GM23338 (cell line): ENCODE measurements around the gene CD1C. TPM values are rescaled to one million over a fixed set of nuclear protein-coding genes. Genes with fewer than 3 reads are reported as not detected.
"Not testable (repeated sequence)": the region's sequence is repeated elsewhere in the genome, so short reads cannot be mapped to it uniquely, and the experiment has no call there.

ENCODE experiments used
- ATAC-seq: fragments of 200-7000 bp; cut with Tn5 transposase; 3 replicates; pipeline ENCODE4 v1.9.1; 2020
- DNase-seq: peaks from one replicate; pipeline ENCODE4 v3.0.0-alpha.2; 2015; ENCODE audit warnings: low spot score
- H2AFZ ChIP-seq: fragments of 200-600 bp; sonication (generic); 2 replicates; pipeline ENCODE4 v1.8.0; 2016; ENCODE audit warnings: antibody characterized with exemption, mild to moderate bottlenecking, moderate library complexity
- H3F3A ChIP-seq: fragments of 200-600 bp; sonication (generic); replicated peaks from 2 replicates; pipeline ENCODE4 v1.8.0; 2017; ENCODE audit warnings: antibody characterized with exemption, mixed run types, low read depth
- H3K27ac ChIP-seq: fragments of 200-600 bp; sonication (generic); 2 replicates; pipeline ENCODE4 v1.6.1; 2016; ENCODE audit warnings: low read depth
- H3K27me3 ChIP-seq: fragments of 200-600 bp; sonication (generic); 2 replicates; pipeline ENCODE4 v1.8.0; 2016; ENCODE audit warnings: mild to moderate bottlenecking, mixed run types, moderate library complexity; ENCODE audit not compliant: insufficient read depth
- H3K36me3 ChIP-seq: fragments of 200-600 bp; sonication (generic); 2 replicates; pipeline ENCODE4 v1.8.0; 2016; ENCODE audit warnings: mild to moderate bottlenecking; ENCODE audit not compliant: insufficient read depth
- H3K4me1 ChIP-seq: fragments of 200-600 bp; sonication (generic); 2 replicates; pipeline ENCODE4 v1.8.0; 2016; ENCODE audit warnings: mild to moderate bottlenecking, moderate library complexity; ENCODE audit not compliant: insufficient read depth
- H3K4me2 ChIP-seq: fragments of 200-600 bp; sonication (generic); 2 replicates; pipeline ENCODE4 v1.7.1; 2017; ENCODE audit warnings: mixed run types
- H3K4me3 ChIP-seq: fragments of 200-600 bp; sonication (generic); 2 replicates; pipeline ENCODE4 v1.6.1; 2016; ENCODE audit warnings: mixed run types
- H3K79me2 ChIP-seq: fragments of 200-600 bp; sonication (generic); replicated peaks from 2 replicates; pipeline ENCODE4 v1.8.0; 2017; ENCODE audit warnings: mild to moderate bottlenecking; ENCODE audit not compliant: insufficient read depth
- H3K9me2 ChIP-seq: fragments of 200-600 bp; sonication (generic); 2 replicates; pipeline ENCODE4 v1.8.0; 2017; ENCODE audit not compliant: insufficient read depth
- H4K20me1 ChIP-seq: fragments of 200-600 bp; sonication (generic); replicated peaks from 2 replicates; pipeline ENCODE4 v1.8.0; 2017; ENCODE audit warnings: mild to moderate bottlenecking; ENCODE audit not compliant: insufficient read depth
- H3K27ac Mint-ChIP-seq: 2 replicates; pipeline ENCODE4 v1.8.0; 2020; ENCODE audit warnings: inconsistent platforms, mild to moderate bottlenecking, moderate library complexity, mixed read lengths
- H3K27me3 Mint-ChIP-seq: 3 replicates; pipeline ENCODE4 v1.8.0; 2022; ENCODE audit warnings: low read depth, mild to moderate bottlenecking, moderate library complexity, mixed read lengths, inconsistent platforms; ENCODE audit not compliant: insufficient read depth, poor library complexity
- H3K36me3 Mint-ChIP-seq: 3 replicates; pipeline ENCODE4 v1.8.0; 2021; ENCODE audit warnings: low read depth, mild to moderate bottlenecking, inconsistent platforms, moderate library complexity, mixed read lengths
- H3K4me1 Mint-ChIP-seq: 3 replicates; pipeline ENCODE4 v1.8.0; 2020; ENCODE audit warnings: mild to moderate bottlenecking, inconsistent platforms, mixed read lengths
- H3K4me3 Mint-ChIP-seq: 3 replicates; pipeline ENCODE4 v1.8.0; 2021; ENCODE audit warnings: moderate library complexity, mild to moderate bottlenecking, inconsistent platforms, mixed read lengths
- H3K9me3 Mint-ChIP-seq: 3 replicates; pipeline ENCODE4 v1.8.0; 2020; ENCODE audit warnings: moderate library complexity, mild to moderate bottlenecking, inconsistent platforms, mixed read lengths
- EZH2phosphoT487 ChIP-seq: fragments of 200-600 bp; sonication (generic); IDR thresholded peaks from one replicate; pipeline ENCODE4 v1.8.1; 2018; ENCODE audit warnings: antibody characterized with exemption; ENCODE audit not compliant: unreplicated experiment
- NANOG ChIP-seq: IDR thresholded peaks from 2 replicates; pipeline ENCODE4 v1.6.1; 2016; ENCODE audit warnings: antibody characterized with exemption, borderline replicate concordance
- ZNF331 ChIP-seq: fragments of 250-450 bp; sonication (Bioruptor Pico); IDR thresholded peaks from 2 replicates; pipeline ENCODE4 v1.5.0; 2020; ENCODE audit warnings: low read depth, mild to moderate bottlenecking, moderate library complexity
- polyA plus RNA-seq: library from polyadenylated mRNA; unstranded; fragments of >200 nt; fragmentation: Nextera tagmentation; extraction: Ambion mirVana; gene quantifications from 2 replicates; pipeline ENCODE4 v1.2.1, GENCODE V29; 2016
- total RNA-seq: library from RNA; depleted of rRNA; stranded (reverse); fragments of >200 nt; shearing (Covaris generic); gene quantifications from 2 replicates; pipeline ENCODE4 v1.2.3, GENCODE V29; 2014
- TF ChIP-seq, protein P1 (sequence below): IDR thresholded peaks from one replicate; pipeline ENCODE4 v1.6.1; 2018; ENCODE audit warnings: antibody characterized with exemption; ENCODE audit not compliant: unreplicated experiment
- TF ChIP-seq, protein P2 (sequence below): fragments of 250-450 bp; sonication (Bioruptor Pico); IDR thresholded peaks from 2 replicates; pipeline ENCODE4 v1.5.0; 2020; ENCODE audit warnings: mild to moderate bottlenecking, moderate library complexity

Gene CD1C
- total and polyA plus RNA-seq, 2 experiments from 2014 or later = not detected

DNA sequence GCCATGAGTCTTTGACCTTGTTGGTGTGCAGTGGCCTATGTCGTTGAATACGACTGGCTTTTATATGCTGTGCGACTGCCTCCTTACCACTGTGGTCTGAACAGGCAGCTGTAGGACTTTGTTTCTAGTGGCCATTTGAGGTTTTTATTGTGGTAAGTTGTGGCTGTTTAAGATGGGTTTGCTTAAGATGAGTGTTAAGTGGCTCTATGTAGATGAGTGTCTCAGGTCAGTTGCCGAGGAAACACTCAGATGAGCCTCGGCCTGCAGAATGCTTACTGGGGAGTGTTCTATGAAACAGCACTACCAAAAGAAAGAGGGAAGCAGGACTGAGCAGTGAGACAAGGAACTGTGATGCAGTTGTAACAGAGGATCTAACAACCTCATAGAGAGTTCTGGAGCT is 14.9 kb upstream of the CD1C start (continued):
- TF ChIP-seq, protein P1, sequence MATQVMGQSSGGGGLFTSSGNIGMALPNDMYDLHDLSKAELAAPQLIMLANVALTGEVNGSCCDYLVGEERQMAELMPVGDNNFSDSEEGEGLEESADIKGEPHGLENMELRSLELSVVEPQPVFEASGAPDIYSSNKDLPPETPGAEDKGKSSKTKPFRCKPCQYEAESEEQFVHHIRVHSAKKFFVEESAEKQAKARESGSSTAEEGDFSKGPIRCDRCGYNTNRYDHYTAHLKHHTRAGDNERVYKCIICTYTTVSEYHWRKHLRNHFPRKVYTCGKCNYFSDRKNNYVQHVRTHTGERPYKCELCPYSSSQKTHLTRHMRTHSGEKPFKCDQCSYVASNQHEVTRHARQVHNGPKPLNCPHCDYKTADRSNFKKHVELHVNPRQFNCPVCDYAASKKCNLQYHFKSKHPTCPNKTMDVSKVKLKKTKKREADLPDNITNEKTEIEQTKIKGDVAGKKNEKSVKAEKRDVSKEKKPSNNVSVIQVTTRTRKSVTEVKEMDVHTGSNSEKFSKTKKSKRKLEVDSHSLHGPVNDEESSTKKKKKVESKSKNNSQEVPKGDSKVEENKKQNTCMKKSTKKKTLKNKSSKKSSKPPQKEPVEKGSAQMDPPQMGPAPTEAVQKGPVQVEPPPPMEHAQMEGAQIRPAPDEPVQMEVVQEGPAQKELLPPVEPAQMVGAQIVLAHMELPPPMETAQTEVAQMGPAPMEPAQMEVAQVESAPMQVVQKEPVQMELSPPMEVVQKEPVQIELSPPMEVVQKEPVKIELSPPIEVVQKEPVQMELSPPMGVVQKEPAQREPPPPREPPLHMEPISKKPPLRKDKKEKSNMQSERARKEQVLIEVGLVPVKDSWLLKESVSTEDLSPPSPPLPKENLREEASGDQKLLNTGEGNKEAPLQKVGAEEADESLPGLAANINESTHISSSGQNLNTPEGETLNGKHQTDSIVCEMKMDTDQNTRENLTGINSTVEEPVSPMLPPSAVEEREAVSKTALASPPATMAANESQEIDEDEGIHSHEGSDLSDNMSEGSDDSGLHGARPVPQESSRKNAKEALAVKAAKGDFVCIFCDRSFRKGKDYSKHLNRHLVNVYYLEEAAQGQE = no peak
- TF ChIP-seq ZNF331 (CRISPR knock-in tag) (no peak), EZH2phosphoT487 (no peak), NANOG (no peak)
- TF ChIP-seq, protein P2, sequence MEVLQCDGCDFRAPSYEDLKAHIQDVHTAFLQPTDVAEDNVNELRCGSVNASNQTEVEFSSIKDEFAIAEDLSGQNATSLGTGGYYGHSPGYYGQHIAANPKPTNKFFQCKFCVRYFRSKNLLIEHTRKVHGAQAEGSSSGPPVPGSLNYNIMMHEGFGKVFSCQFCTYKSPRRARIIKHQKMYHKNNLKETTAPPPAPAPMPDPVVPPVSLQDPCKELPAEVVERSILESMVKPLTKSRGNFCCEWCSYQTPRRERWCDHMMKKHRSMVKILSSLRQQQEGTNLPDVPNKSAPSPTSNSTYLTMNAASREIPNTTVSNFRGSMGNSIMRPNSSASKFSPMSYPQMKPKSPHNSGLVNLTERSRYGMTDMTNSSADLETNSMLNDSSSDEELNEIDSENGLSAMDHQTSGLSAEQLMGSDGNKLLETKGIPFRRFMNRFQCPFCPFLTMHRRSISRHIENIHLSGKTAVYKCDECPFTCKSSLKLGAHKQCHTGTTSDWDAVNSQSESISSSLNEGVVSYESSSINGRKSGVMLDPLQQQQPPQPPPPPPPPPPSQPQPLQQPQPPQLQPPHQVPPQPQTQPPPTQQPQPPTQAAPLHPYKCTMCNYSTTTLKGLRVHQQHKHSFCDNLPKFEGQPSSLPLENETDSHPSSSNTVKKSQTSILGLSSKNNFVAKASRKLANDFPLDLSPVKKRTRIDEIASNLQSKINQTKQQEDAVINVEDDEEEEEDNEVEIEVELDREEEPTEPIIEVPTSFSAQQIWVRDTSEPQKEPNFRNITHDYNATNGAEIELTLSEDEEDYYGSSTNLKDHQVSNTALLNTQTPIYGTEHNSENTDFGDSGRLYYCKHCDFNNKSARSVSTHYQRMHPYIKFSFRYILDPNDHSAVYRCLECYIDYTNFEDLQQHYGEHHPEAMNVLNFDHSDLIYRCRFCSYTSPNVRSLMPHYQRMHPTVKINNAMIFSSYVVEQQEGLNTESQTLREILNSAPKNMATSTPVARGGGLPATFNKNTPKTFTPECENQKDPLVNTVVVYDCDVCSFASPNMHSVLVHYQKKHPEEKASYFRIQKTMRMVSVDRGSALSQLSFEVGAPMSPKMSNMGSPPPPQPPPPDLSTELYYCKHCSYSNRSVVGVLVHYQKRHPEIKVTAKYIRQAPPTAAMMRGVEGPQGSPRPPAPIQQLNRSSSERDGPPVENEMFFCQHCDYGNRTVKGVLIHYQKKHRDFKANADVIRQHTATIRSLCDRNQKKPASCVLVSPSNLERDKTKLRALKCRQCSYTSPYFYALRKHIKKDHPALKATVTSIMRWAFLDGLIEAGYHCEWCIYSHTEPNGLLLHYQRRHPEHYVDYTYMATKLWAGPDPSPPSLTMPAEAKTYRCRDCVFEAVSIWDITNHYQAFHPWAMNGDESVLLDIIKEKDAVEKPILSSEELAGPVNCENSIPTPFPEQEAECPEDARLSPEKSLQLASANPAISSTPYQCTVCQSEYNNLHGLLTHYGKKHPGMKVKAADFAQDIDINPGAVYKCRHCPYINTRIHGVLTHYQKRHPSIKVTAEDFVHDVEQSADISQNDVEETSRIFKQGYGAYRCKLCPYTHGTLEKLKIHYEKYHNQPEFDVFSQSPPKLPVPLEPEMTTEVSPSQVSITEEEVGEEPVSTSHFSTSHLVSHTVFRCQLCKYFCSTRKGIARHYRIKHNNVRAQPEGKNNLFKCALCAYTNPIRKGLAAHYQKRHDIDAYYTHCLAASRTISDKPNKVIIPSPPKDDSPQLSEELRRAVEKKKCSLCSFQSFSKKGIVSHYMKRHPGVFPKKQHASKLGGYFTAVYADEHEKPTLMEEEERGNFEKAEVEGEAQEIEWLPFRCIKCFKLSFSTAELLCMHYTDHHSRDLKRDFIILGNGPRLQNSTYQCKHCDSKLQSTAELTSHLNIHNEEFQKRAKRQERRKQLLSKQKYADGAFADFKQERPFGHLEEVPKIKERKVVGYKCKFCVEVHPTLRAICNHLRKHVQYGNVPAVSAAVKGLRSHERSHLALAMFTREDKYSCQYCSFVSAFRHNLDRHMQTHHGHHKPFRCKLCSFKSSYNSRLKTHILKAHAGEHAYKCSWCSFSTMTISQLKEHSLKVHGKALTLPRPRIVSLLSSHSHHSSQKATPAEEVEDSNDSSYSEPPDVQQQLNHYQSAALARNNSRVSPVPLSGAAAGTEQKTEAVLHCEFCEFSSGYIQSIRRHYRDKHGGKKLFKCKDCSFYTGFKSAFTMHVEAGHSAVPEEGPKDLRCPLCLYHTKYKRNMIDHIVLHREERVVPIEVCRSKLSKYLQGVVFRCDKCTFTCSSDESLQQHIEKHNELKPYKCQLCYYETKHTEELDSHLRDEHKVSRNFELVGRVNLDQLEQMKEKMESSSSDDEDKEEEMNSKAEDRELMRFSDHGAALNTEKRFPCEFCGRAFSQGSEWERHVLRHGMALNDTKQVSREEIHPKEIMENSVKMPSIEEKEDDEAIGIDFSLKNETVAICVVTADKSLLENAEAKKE = no peak

DNA sequence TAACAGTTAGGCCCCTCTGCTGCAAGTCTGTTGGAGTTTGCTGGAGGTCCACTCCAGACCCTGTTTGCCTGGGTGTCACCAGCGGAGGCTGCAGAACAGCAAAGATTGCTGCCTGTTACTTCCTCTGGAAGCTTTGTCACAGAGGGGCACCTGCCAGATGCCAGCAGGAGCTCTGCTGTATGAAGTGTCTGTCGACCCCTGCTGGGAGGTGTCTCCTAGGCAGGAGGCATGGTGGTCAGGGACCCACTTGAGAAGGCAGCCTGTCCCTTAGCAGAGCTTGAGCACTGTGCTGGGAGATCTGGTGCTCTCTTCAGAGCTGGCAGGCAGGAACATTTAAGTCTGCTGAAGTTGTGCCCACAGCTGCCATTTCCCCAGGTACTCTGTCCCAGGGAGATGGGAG is 7.3 kb upstream of the CD1C start:
- H3K9me2 ChIP-seq, H3K4me1 ChIP-seq, H3F3A ChIP-seq, H3K27me3 Mint-ChIP-seq, DNase-seq, H3K4me1 Mint-ChIP-seq, H4K20me1 ChIP-seq, H3K4me3 ChIP-seq, H3K36me3 ChIP-seq, H3K27me3 ChIP-seq, ATAC-seq, H3K27ac Mint-ChIP-seq, H2AFZ ChIP-seq, H3K79me2 ChIP-seq, H3K4me3 Mint-ChIP-seq, H3K4me2 ChIP-seq, H3K27ac ChIP-seq: not testable (repeated sequence)
- peaks cover 25% of the 10 kb centered on the region; the same call in 2 of the 3 replicates for H3K36me3 Mint-ChIP-seq
- H3K9me3 Mint-ChIP-seq = peaks cover 36% of the 10 kb centered on the region
